OCI-LY3 (cell line): ENCODE results near the gene ST3GAL6.

Source experiments
- H2AFZ ChIP-seq: fragments of 200-600, 300-600 bp; shearing (Covaris generic); 2 replicates; pipeline ENCODE4 v1.6.0; 2014; ENCODE audit warnings: antibody characterized with exemption, low read depth, low read length
- H3K27ac ChIP-seq: fragments of 200-600, 300-600 bp; sonication (generic); 2 replicates; pipeline ENCODE4 v1.5.1; 2014; ENCODE audit warnings: mild to moderate bottlenecking, low read length, moderate library complexity, mixed read lengths
- H3K27me3 ChIP-seq: fragments of 200-600, 300-600 bp; sonication (generic); 2 replicates; pipeline ENCODE4 v1.6.1; 2014; ENCODE audit warnings: low read depth, low read length, mixed read lengths
- H3K36me3 ChIP-seq: fragments of 200-600, 300-600 bp; sonication (generic); replicated peaks from 2 replicates; pipeline ENCODE3; 2014; ENCODE audit warnings: low read depth, low read length, mixed read lengths
- H3K4me1 ChIP-seq: fragments of 300-600, 200-600 bp; sonication (generic); 2 replicates; pipeline ENCODE4 v1.6.1; 2014; ENCODE audit warnings: low read length, mixed read lengths
- H3K4me2 ChIP-seq: fragments of 200-600, 300-600 bp; sonication (generic); 2 replicates; pipeline ENCODE4 v1.6.1; 2014; ENCODE audit warnings: low read length, mixed read lengths
- H3K4me3 ChIP-seq: fragments of 300-600, 200-600 bp; sonication (generic); 2 replicates; pipeline ENCODE4 v1.5.1; 2014; ENCODE audit warnings: antibody characterized with exemption, mild to moderate bottlenecking, low read length, moderate library complexity
- H3K79me2 ChIP-seq: fragments of 300-600, 200-600 bp; shearing (Covaris generic); 2 replicates; pipeline ENCODE4 v1.6.1; 2014; ENCODE audit warnings: mild to moderate bottlenecking, low read length, mixed read lengths
- H3K9ac ChIP-seq: fragments of 300-600, 200-600 bp; shearing (Covaris generic); 2 replicates; pipeline ENCODE4 v1.6.0; 2014; ENCODE audit warnings: mild to moderate bottlenecking, low read length, moderate library complexity
- H3K9me3 ChIP-seq: fragments of 200-600, 300-600 bp; shearing (Covaris generic); 2 replicates; pipeline ENCODE4 v1.6.1; 2014; ENCODE audit warnings: low read length, mixed read lengths; ENCODE audit not compliant: insufficient read depth
- H4K20me1 ChIP-seq: fragments of 200-600, 300-600 bp; sonication (generic); 2 replicates; pipeline ENCODE4 v1.6.1; 2016; ENCODE audit warnings: low read length, mixed read lengths; ENCODE audit not compliant: insufficient read depth
- CTCF ChIP-seq: fragments of 200-600, 300-600 bp; sonication (generic); IDR thresholded peaks from 2 replicates; pipeline ENCODE4 v1.5.1; 2014; ENCODE audit warnings: antibody characterized with exemption, low read length, low read depth
- EZH2phosphoT487 ChIP-seq: fragments of 200-600 bp; shearing (Covaris generic); IDR thresholded peaks from 2 replicates; pipeline ENCODE4 v1.6.1; 2018; ENCODE audit warnings: antibody characterized with exemption, mixed run types, low read depth

The ST3GAL6 gene

GRCh38 chr3:98786364-98787006, 23.3 kb downstream of the ST3GAL6 start:
- no peaks in the 10 kb centered on the region for H3K36me3 ChIP-seq
- H3K9ac ChIP-seq: no peak overlapping the region
- no peak overlapping the region for H2AFZ ChIP-seq
- no peaks in the 10 kb centered on the region for H4K20me1 ChIP-seq
- no peak overlapping the region for H3K4me2 ChIP-seq
- H3K4me3 ChIP-seq: no peak overlapping the region
- H3K9me3 ChIP-seq: no peaks in the 10 kb centered on the region
- no peaks in the 10 kb centered on the region for H3K79me2 ChIP-seq
- H3K27me3 ChIP-seq: no peaks in the 10 kb centered on the region
- no peak overlapping the region for H3K27ac ChIP-seq
- TF ChIP-seq EZH2phosphoT487 (no peak), CTCF (no peak)
- H3K4me1 ChIP-seq: peaks cover 5% of the 10 kb centered on the region; the same call in 1 of the 2 replicates

GRCh38 chr3:98787181-98787580, 24.0 kb downstream of the ST3GAL6 start:
- Histone ChIP-seq H3K27me3 (no peaks in the 10 kb centered on the region), H4K20me1 (no peaks in the 10 kb centered on the region), H3K27ac (no peak overlapping the region), H3K9me3 (no peaks in the 10 kb centered on the region), H3K4me2 (no peak overlapping the region), H3K4me3 (no peak overlapping the region), H3K79me2 (no peaks in the 10 kb centered on the region), H2AFZ (no peak overlapping the region), H3K36me3 (no peaks in the 10 kb centered on the region), H3K9ac (no peak overlapping the region), H3K4me1 (peaks cover 5% of the 10 kb centered on the region; the same call in 1 of the 2 replicates)
- TF ChIP-seq CTCF (no peak), EZH2phosphoT487 (no peak)

DNA sequence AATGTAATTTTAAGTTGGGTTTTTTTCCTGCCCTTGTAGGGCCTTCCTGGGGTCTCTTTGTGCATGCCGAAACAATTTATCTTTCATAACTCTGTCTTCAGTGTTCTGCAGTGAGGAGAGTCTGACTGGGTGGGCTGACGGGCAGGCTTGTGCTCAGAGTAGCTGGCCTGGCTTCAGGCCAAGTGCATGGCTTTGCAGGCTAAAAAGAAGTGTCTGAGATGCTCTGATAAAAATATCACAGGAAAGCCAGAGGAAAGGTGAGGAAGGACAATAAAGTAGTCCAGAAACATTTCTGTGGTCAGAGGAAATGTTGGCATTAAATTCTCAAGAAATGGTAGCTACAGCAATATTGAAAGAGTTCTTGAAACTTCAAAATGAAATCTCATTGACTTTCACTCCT, 25.5 kb downstream of the ST3GAL6 start:
- no peaks in the 10 kb centered on the region for H3K27me3 ChIP-seq
- no peak overlapping the region for H3K9ac ChIP-seq
- H3K9me3 ChIP-seq: no peaks in the 10 kb centered on the region
- H3K27ac ChIP-seq: no peak overlapping the region
- H4K20me1 ChIP-seq: no peaks in the 10 kb centered on the region
- no peak overlapping the region for H3K4me3 ChIP-seq
- H3K4me2 ChIP-seq: no peak overlapping the region
- H2AFZ ChIP-seq: no peak overlapping the region
- no peaks in the 10 kb centered on the region for H3K36me3 ChIP-seq
- peaks cover 5% of the 10 kb centered on the region; the same call in 1 of the 2 replicates for H3K4me1 ChIP-seq
- no peaks in the 10 kb centered on the region for H3K79me2 ChIP-seq
- no peak for TF ChIP-seq EZH2phosphoT487
- TF ChIP-seq CTCF: no peak

DNA sequence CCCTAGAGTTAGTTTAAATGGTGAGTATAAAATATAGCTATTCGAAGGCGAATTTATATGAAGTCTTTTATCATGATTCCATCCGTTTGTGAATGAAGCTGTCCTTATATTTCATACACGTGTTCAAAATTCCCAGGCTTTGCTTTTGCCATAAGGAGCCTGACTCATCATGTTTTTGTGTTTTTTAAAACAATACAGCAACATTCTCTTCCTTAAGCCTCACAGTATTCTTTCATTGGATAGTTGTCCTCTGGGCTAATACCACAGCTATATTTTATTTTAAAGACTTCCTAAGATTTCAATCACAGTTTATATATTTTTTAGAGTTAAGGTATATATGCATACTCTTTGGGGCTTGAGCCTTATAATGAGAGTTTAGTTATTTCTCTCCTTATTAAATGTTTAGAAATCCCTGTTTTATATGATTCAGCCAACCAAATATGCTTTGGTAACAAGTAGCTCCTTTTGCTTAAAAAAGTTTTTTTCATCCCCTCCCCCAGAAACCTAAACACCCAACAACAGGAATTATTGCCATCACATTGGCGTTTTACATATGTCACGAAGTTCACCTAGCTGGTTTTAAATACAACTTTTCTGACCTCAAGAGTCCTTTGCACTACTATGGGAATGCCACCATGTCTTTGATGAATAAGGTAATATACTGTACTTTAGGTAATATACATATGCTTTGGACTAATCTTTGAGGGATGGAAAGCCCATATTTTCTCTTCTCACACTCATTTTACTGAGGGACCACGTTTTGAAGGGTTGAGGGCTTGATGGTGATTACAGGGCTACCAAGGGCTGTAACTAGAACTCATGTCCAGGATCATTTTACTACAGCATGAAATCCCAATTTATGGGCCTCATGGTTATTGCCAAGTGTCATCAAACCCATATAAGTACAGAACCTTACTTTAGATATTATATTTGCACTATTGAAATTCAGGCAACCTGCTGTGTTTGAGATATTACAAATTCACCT, 28.5 kb downstream of the ST3GAL6 start:
- Histone ChIP-seq H3K36me3 (no peaks in the 10 kb centered on the region), H3K79me2 (no peaks in the 10 kb centered on the region), H2AFZ (no peak overlapping the region), H3K27me3 (no peaks in the 10 kb centered on the region), H3K9me3 (no peaks in the 10 kb centered on the region), H3K4me2 (no peak overlapping the region), H3K27ac (no peak overlapping the region), H3K9ac (no peak overlapping the region), H4K20me1 (no peaks in the 10 kb centered on the region), H3K4me1 (peaks cover 5% of the 10 kb centered on the region; the same call in 1 of the 2 replicates), H3K4me3 (no peak overlapping the region)
- TF ChIP-seq EZH2phosphoT487 (no peak), CTCF (no peak)
